ENCODE data around the gene SMC3.

DNA sequence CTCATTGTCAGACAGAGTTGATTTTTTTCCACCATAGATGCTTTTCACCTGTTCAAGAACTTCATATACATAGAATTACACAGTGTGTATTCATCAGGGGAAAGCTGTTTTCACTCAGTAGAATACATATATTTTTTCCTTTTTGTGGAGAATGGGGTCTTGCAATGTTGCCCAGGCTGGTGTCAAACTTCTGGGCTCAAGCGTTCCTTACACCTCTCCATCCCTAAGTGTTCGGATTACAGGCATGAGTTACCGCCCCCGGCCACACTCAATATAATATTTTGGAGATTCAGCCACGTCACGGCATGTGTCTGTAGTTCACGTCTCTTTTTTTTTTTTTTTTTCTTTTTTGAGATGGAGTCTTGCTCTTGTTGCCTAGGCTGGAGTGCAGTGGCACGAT is 7.5 kb upstream of the SMC3 start:
- TF ChIP-seq TAF1 (IDR thresholded peaks at IDR 0.05; ENCODE audit: borderline replicate concordance, low read depth, low read length) (no peak), POLR2A (IDR thresholded peaks at IDR 0.05; ENCODE audit: low read depth, low read length) (no peak), POLR2AphosphoS5 (IDR thresholded peaks at IDR 0.05; ENCODE audit: low read depth, low read length) (no peak)

Data from GM12892 (cell line).